ENCODE results near the gene MAPK9. TPM values are rescaled to one million over a fixed set of nuclear protein-coding genes. Genes with fewer than 3 reads are reported as not detected.

The MAPK9 gene
- total RNA-seq, 4 donors from 2014 or later = 48.1 to 70.0 (median 54.2) TPM

DNA sequence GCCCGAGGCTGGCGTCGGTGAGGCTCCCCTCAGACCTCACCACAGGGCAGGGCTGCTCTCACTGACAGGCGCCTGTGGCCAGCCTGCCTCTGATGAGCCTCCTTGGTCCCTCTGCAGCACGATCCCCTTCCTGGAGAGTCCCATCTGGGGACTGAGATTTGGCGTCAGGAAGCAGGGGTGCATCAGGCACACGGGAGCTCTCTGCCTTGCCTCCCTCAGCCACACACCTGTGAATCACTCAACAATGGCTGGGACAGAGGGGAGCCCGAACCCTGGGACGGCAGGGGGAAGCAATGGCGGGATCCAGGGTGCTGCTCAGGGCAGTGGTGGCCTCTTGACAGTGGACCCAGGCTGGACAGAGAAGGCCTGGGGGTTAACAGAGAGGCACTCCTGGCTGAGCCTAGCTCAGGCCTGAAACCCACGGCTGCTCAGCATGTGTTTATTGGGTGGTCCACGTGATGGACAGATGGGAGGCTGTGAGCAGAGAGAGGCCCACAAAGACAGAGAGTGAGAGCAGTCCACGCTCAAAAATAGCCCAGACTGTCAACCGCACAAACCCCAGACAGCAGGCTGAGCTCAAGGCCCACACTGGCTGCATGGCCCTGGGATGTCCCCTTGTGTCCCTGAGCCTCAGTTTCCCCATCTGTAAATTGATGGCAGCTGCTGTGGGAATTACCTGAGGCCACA lies 94.7 kb downstream of the MAPK9 start:
- intact Hi-C loops (cut with DNase I) = no loop called here
- H3K4me1 ChIP-seq = no peaks in the 10 kb centered on the region
- no peak overlapping the region for H3K27ac ChIP-seq
- H3K36me3 ChIP-seq = no peaks in the 10 kb centered on the region
- no peaks in the 10 kb centered on the region for H3K9me3 ChIP-seq
- H3K4me3 ChIP-seq (replicated peaks in 1 of 3) = no peak overlapping the region
- H3K27me3 ChIP-seq = no peaks in the 10 kb centered on the region
- DNase-seq = no peak
- TF ChIP-seq POLR2A (IDR thresholded peaks at IDR 0.05) = no peak
- TF ChIP-seq, protein P1, sequence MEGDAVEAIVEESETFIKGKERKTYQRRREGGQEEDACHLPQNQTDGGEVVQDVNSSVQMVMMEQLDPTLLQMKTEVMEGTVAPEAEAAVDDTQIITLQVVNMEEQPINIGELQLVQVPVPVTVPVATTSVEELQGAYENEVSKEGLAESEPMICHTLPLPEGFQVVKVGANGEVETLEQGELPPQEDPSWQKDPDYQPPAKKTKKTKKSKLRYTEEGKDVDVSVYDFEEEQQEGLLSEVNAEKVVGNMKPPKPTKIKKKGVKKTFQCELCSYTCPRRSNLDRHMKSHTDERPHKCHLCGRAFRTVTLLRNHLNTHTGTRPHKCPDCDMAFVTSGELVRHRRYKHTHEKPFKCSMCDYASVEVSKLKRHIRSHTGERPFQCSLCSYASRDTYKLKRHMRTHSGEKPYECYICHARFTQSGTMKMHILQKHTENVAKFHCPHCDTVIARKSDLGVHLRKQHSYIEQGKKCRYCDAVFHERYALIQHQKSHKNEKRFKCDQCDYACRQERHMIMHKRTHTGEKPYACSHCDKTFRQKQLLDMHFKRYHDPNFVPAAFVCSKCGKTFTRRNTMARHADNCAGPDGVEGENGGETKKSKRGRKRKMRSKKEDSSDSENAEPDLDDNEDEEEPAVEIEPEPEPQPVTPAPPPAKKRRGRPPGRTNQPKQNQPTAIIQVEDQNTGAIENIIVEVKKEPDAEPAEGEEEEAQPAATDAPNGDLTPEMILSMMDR (IDR thresholded peaks at IDR 0.05) = no peak
- WGBS, 2 donors = 84 to 91% methylated on average over 4 to 11 of the region's 14 CpGs

DNA sequence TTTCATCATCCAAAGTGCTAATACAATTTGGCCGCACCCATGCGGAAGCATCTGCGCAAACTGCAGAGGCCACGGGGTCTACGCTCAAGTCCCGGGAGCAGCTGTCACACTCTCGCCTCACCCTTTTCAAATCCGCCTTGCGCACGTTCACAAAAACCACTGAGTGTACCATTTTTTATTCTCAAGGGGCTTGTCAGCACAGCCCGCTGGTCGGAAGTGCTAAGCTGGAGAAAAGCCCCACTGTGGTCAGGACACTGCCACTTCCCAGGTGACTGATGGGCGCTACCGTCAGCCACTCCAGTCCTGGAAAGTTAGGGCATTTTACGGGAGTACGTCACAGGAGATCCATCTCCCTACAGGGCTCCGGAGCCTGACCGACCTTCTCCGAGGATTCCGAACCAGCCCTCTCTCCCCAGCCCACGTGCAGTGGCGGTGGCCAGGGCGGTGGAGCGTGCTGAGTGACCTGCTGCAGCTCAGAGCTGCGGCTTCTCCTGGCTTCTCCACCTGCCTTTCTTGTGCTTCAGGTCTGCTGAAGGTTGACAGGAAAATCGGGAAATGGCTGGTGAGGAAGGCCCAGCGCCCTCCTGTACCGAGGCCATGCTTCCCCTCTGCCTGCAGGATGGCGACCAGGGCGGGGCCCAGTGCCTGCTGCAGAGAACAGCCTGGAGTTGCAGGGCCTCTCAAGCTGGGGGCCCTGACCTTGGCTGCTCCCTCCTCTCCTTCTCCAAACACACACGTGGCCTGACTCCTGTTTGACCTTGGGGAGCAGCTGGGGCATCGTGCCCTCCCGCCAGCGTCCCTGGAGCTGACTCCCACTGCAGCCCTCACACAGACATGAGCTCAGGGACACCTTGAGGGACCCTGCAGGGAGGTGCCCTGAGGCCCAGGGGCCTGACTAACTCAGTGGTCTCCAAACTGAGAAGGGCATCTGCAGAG lies 97.2 kb downstream of the MAPK9 start:
- Histone ChIP-seq H3K27me3 (no peaks in the 10 kb centered on the region), H3K4me1 (no peaks in the 10 kb centered on the region), H3K4me3 (replicated peaks in 1 of 3) (no peak overlapping the region), H3K27ac (no peak overlapping the region), H3K36me3 (no peaks in the 10 kb centered on the region), H3K9me3 (no peaks in the 10 kb centered on the region)
- TF ChIP-seq, protein P1 (IDR thresholded peaks at IDR 0.05) = no peak
- TF ChIP-seq POLR2A (IDR thresholded peaks at IDR 0.05) = no peak
- intact Hi-C loops (cut with DNase I) = no loop called here
- WGBS, 2 donors = 71 to 81% methylated on average over 27 to 33 of the region's 34 CpGs
- peak; percentile 37 to 45 for DNase-seq

DNA sequence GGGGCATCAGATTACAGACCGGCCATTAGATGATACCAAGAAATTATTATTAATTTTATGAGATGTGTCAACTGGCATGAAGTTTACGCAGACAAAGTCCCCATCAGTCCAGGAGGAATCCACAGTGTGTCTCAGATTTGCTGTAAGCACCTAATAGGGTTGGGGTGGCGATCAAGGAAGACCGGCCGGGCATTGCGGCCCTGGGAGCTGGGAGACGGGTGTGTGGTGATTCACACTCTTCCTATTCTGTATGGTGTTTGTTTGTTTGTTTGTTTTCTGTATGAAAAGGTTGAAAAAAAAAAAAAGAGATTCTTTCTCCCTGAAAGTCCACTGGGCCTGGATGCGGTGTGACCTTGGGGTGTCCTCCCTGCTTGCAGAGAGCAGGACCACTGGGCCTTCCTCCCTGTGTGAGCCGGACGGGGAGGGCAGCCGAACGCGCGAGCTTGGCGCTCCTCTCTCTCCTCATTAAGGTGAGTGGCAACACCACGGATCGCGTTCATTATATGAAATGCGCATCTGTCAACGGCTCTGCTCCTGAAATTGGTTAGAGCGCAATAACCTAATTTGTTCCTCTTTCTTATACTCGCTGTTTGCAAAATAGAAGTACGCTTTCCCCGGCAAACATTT lies 98.0 kb downstream of the MAPK9 start:
- H3K4me3 ChIP-seq (replicated peaks in 1 of 3) = no peak overlapping the region
- no peaks in the 10 kb centered on the region for H3K27me3 ChIP-seq
- H3K36me3 ChIP-seq = no peaks in the 10 kb centered on the region
- no peak for DNase-seq
- WGBS, 2 donors = 95 to 96% methylated on average over 24 of the region's 24 CpGs
- no peaks in the 10 kb centered on the region for H3K9me3 ChIP-seq
- intact Hi-C loops (cut with DNase I) = no loop called here
- no peaks in the 10 kb centered on the region for H3K4me1 ChIP-seq
- no peak overlapping the region for H3K27ac ChIP-seq
- TF ChIP-seq, protein P1 (IDR thresholded peaks at IDR 0.05) = no peak
- no peak for TF ChIP-seq POLR2A (IDR thresholded peaks at IDR 0.05)

DNA sequence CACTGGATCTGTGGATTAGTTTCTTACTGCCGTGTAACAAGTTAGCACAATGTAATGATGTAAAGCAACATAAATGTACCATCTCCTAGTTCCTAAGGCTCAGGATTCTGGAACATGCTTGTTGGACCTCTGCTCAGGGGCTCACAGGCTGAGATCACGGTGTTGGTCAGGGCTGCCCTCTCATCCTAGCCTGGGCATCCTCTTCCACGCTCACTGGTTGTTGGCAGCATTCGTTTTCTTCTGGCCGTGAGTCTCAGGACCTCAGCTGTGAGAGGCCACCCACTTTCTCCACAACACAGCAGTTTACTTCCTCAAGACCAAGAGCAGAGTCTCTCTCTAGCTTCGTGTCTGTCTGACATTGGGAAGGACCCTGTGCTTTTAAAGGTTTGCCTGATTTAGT lies 100.2 kb downstream of the MAPK9 start:
- Histone ChIP-seq H3K27ac (no peak overlapping the region), H3K36me3 (no peaks in the 10 kb centered on the region), H3K4me3 (replicated peaks in 1 of 3) (no peak overlapping the region), H3K4me1 (no peaks in the 10 kb centered on the region), H3K9me3 (no peaks in the 10 kb centered on the region), H3K27me3 (no peaks in the 10 kb centered on the region)
- TF ChIP-seq, protein P1 (IDR thresholded peaks at IDR 0.05) = no peak
- TF ChIP-seq POLR2A (IDR thresholded peaks at IDR 0.05) = no peak
- 60 to 81% methylated on average over 6 of the region's 6 CpGs for WGBS, 2 donors
- intact Hi-C loops (cut with DNase I) = no loop called here
- DNase-seq = no peak

Data from thyroid gland (tissue), 4 donors.